HG03060 (cell line): ENCODE results near the gene STRN4.

Source experiments
- ATAC-seq: cut with Tn5 transposase; IDR thresholded peaks from one replicate; pipeline ENCODE4 v1.9.1; 2021; ENCODE audit warnings: low read depth, moderate number of reproducible peaks; ENCODE audit not compliant: unreplicated experiment

STRN4 gene

DNA sequence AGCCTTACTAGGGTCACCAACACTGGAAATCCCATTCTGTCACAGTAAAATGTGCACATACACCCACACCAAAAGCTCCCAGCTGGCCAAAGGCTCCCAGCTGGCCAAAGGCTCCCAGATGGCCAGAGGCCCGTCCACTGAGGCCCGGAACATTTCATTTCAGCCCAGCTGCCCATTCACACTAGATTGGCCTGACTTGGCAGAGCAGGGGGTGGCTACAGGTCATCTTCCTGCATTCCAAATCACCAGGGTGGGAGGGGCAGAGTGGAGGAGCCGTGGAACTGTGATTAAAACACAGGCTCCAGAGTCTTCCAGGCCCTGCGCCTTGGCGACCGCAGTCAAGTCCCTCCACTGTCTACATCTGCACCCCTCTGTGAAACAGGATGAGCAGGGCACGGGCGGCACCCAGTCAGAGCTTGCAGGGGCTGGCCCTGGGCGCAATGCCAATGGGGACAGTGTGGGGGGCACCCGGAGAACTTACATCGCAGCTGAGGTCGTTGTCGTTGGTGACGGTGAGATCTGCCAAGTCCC lies 19.2 kb downstream of the STRN4 start:
- ATAC-seq: no peak

DNA sequence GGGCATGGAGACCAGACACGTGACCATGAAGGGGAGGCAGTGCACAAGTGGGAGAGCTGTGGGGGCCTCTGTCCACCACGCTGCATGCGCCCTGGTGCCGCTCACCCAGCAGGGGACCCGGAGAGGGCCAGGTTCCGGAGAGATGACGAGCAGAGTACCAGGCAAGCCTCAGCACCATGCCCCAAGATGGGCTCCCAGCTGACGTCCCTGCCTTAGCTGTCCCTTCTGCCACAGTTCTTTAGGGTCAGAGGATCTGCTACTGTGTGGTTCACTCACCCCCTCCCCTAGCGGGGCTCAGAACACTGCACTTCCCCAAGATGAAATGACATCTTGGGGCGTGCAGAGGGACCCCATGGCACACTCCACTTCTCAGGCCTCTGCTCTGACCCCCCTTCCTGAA lies 19.7 kb downstream of the STRN4 start:
- ATAC-seq: no peak

DNA sequence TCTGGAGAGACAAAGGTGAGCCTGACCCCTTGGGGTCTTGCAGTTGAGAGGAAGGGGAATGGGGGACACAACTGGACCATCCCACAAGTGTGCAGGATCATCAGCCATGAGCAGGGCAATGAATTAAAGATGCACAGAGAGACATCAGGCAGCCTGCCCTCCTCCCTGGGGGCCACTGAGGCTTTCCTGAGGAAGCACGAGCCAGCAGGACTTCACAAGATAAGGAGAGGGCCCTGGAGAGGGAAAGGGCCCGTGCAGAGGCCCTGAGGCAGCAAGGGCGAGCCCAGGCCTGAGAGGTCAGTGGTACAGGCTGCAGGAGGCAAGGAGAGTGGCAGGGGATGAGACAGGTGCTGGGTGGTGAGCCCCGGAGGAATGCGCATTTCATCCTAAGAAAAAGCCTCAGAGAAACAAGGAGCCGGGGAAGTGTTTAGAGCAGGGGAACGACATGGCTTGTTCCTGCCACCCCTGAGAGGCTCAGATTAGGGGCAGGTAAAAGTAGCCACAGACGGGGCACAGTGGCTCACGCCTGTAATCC lies 20.3 kb downstream of the STRN4 start:
- ATAC-seq: no peak

DNA sequence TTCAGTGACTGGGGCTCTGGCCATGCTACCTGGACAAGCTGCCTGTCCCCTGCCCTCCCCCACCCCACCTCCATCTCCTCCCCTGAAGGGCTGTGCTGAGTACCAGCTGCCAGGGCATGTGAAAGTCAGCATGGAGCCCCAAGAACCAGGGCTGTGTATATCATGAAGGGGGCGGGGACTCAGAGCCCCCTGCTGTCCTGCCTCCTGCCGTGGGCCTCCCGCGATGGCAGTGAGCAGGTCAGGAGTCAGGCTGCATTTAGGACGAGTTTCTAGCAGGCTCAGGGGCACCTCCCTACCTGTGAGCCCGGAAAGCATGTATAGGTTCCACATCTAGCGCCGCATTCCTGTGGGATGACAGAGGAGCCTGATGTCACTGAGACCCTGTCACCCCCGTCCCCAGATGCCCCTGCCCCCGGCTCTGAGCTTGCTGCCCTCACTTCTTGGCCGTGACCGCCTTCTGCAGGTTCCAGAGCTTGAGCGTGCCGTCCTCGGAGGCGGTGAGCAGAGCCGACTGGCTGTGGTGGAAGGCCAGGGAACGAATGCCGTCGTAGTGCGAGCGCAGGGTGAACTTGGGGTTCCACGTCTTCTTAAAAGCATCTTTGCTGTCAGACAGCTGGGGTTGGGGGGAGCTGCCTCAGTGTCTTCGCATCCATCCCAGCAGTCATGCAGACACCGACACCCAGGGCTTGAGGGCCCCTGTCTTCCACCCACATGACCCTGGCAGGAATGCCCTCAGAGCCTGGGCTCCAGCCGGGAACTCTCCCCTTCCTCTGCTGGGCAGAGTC lies 21.0 kb downstream of the STRN4 start:
- no peak for ATAC-seq

DNA sequence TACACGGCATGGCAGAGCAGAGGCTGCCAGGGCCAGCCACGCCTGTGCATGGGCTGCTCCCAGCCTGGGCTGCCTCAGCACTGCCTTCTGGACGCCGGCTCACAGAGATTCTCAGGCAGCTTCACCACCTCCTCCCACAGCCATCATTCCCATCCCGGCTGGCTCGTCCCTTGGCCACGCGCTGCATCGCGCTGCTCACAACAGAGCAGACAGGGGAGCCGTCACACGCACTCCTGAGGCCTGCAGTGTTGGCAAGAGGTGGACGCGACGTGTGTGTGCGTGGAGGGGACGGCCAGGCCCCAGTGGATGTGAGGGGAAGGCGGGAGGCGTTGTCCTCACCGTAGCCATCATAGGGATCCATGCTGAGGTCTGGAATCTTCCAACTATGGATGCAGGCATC lies 21.8 kb downstream of the STRN4 start:
- ATAC-seq: no peak

DNA sequence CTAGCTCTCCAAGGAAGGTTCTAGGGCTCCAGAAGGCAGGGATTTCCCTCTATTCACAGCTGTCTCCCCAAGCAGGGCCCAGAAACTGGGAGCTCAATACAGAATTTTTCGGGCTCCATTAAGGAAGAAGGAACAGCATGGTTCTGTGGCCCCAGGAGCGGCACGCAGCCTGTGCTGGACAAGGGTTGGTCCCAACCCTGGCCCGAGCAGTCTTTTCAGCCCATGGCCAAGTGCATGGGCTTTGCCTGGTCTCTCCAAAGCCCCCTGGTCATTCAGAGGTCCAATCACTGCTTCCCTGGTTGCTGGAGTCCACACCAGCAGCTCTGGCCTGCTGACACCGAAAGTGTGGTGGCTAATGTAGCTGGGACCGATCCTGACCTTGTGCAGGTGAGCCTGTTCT lies 22.8 kb downstream of the STRN4 start:
- ATAC-seq: no peak

DNA sequence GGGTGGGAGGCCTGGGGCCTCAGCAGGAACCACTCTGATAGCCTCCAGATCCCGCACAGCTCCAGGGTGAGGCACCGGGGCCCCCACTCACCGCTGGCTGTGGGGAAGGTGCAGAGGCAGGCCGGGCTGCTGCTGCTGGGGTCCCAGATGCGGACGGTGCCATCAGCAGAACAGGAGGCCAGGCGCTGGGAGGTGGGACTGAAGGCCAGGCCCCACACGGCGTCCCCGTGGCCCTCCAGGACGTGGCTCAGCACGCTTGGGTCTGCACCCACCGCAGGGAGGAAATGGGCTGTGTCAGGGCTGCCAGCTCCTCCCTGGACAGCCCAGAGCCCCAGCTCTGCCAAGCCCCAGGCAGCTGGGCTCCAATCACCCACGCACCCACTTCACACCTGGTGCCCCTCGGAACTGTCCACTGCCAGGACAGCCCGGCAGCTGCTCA lies 23.2 kb downstream of the STRN4 start:
- ATAC-seq: no peak

DNA sequence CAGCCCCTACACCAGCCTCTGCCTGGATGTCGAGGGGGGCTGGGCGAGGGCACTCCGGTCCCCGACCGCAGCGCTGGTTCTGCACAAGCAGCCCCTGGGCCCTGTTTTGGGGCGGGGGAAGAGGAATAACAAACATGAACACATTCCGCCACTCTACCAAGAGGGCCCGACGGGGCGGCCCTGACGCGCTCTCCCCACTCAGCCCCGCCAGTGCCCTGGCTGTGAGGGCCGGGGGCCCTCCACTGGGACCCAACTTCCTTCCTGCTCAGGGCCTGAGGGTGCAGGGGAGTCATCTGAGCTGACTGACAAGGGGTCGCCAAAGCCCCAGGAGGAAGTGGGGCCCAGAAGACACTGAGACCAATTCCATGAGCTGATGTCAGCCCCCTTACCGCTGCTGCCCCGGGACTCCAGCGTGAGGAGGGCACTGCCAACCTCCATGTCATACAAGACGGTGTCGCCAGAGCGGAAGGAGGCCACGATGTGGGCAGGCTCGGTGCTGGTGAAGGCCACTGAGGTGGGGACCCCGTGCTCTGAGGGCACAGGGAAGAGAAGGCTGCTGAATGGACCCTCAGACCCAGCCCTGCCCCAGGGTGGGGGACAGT lies 23.7 kb downstream of the STRN4 start:
- no peak for ATAC-seq

DNA sequence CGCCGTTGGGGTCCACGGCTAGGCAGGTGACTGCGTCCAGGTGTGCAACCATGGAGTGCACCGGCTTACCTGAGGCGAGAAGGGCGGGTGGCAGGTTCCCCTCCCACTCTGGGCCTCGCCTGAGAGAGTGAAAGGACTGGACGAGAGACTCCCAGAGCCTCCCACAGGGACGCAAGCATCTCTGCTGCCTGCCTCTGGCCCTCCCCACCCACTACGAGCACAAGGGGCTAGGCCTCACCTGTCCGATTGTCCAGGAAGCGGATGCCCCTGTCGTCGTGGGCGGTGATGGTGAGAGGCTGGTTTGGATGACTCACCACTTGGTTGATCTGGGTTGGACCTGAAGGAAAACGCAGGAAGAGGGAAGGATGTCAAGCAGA lies 24.3 kb downstream of the STRN4 start:
- no peak for ATAC-seq

DNA sequence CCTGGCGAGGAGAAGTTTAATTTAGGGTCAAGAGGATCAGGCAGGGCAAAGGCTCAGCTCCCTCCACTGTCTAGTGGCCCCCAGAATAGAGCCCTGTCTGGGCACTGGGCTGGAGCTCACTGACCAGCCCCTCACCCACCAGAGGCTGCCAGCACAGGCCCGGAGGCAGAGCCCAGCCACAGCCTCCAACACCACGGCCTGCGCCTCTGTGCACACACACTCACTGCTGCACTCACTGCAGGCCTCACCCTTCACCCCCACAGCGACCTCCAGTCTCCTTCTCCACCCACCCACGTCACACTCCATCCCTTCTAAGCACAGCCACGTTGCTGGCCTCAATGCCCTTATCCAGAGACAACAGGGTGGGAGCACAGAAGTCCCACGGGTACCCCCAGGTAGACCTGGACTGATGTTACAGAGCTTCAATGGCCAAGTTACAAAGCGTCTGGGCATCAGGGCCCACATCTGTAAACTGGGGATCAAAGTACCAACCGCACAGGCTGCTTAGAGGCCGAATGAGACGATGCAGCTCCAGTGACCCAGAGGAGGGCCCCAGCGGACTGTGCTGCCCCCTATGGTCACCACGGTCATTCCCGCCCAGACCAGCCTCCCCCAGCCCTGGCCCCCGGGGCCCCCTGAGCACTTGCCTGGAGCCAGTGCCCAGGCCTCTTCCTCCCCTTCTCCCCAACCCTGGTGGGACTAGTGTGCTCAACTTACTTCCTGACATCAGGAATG lies 24.8 kb downstream of the STRN4 start:
- ATAC-seq: no peak

DNA sequence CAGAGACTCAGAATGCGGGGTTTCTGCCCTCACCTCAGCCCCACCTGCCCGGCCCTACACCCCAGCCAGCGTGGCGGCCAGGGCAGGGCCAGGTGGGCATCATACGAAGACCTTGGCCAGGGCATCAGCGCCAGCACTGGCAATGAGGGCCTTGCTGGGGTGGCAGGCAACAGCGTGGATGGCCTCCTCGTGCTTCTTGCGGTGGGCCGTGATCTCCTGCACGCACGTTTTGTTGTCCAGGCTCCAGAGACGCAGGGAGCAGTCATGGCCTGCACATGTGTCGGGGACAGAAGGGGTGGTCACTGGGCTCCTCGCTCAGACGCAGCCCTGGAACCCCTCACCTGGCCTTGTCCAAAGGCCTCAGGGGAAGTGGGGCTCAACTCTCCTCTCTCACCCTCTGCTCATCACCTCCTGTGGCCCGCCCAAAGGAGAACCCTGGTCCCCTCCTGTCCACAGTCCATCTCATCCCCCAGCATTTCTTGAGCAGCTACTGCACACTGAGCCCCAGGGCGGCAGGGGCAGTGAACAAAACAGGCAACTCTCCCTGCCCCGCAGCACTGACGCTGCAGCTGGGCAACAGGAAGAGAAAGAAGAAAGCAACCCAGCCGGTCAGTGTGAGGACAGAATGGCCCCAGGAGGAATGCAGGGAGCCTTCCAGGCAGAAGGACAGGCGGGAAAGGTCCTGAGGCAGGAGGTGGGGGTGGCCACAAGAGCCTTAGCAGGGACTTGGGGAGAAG lies 25.6 kb downstream of the STRN4 start:
- ATAC-seq: no peak

DNA sequence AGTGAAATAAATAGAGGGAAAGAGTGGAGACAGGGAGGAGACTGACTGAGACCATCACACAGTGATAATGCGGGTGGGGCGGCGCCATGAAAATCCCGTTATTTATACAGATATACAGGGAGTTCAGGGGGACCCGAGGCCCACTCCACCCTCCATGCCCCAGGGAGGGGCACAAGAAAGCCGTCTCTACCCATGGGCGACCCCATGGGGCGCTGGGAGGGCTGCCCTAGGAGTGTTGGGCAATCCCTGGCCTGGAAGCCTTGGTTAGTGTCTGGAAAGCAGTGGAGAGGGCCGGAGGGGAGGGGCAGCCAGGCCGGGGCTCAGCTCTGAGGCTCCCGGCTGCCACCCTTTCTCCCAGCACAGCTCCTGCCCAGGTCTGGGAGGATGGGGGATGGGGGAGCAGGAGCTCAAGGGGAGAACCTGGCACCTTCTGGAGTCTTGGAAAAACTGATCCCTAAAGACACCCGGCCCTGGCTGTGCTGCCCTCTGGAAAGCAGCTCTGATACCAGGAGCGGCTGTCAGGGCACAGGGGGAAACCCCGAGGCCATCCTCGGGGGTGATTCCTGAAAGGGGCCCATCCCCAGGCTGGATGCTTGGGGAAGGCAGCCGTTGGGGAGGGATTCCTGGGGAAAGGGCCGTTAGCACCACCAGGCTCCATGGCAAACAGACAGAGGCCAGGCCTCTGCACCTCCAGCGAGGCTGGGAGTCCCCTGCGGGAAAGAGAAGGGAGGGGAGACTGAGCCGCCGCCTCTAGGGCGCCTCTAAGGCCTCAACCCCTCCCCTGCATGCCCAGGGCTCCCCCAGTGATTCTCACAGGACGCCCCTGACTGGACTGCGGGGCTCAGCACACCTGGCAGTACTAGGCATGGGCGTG lies 26.4 kb downstream of the STRN4 start:
- no peak for ATAC-seq

DNA sequence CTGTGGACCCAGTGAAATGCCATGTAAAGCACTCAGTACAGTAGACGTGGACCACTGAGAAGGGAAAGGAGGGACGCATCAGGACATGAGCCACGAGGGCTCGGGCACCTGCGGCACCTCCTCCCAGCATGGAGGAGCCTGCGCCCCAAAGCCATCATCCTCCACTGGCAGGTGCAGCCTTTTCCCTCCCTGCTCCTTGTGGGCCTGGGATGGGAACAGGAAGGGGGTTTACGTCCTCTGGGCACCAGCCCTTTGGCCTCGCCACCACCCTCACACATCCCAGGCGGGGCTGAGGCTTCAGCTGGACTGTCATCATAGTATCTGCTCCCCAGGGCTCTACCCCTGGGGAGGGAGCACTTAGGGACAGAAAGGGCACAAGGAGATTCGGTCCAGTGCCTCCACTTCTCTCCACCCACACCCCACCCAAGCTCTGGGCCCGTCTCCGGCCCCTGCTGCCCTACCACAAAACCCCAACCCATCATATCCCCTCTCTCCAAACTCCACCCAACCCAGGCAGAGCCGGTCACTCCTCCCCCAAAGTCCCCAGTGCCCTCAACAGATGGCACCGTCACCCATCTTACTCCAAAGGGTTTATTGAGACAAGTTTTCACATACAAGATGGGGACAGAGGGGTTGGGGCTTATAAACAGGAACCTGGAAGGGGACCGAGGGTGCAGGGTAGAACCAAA lies 27.2 kb downstream of the STRN4 start:
- ATAC-seq: no peak

DNA sequence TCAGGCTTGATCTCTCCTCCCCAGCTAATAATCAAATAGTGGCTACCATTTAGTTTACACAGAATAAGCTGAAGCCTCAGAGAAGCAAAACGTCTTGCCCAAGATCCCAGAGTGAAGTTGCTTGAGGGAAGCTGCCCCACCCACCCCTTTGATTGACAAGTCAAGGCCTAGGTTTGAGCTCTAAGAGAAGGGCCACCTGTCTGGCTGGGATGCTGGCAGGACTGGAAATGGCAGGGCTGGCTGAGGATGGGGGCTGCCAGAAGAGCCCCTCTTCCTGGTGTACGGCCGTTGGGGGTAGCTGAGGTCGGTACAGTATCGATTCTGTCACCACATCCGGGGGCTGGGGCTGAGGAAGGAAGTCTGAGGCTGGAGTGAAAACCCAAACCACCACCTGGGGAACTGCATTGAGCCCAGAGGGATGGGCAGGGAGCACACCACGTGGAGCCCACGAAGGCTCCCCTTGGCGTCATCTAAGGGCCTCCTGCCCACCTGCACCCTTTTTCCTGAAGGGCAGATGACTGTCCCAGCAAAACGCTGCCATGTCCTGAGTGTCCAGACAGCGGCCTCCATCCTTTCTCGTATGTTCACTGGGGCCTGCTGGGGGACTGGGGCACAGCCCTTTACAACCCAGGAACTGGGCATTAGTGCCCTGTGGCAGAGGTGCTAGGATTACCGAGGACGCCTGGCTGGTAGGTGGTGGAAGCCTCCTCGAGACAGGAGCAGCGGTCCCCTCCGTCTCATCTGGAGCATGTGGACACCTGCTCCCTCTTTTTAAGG lies 27.9 kb downstream of the STRN4 start:
- no peak for ATAC-seq

DNA sequence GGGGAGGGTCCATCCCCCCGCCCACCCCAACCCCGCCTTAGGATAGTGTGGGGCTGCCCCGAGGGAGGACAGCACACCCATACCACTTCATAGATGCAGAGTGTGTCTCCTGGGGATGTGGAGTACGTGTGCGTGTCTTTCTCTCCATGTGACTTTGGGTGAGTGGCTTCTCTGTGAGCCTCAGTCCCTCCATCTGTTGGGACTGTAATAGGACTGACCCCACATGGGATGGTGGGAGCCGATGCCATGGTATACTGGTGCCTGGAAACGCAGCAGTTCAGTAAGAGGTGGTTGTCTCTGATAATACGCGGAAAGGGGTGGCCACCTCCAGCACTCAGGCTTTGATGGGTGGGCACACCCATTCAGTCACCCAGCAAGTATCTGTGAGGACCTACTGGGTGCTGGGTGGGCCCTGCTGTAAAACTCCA lies 28.5 kb downstream of the STRN4 start:
- no peak for ATAC-seq

DNA sequence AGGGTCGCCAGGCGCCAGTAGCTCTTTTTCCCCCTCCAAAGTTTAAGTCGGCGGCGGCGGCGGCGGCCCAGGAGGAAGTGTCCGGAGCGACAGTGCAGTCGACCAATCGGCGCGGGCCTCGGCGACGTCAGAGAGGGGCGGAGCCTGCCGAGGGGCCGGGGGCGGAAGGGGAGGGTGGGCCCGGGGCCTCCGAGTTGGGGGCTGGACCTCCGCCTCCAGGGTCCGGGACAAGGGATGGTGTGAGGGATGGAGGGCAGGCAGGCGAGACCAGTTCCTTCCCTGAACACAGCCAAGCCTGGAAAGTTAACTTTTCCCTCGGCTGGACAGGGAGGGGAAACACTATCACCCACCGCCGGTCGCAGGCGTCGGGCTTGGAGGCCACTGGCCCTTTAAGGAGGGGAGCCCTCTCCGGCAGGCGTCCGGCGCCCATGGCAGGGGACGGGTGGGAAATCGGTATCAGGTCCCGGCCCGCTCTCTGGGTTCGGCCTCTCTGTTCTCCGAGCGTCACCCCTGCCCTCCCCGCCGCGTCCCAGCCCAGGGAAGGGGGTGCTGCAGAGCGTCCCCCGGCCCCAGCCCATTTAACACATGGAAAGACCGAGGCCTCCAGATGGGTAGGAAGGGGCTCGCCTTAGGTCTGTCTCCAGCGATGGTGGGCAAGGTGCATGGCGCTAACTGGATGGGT lies 29.1 kb downstream of the STRN4 start, which contains the start of gene PRKD2:
Gene PRKD2, minus strand, starts transcription at position 81 of the 682 bp plus-strand sequence. CDS start 744 bp downstream, outside the sequence.
- ATAC-seq: no peak

DNA sequence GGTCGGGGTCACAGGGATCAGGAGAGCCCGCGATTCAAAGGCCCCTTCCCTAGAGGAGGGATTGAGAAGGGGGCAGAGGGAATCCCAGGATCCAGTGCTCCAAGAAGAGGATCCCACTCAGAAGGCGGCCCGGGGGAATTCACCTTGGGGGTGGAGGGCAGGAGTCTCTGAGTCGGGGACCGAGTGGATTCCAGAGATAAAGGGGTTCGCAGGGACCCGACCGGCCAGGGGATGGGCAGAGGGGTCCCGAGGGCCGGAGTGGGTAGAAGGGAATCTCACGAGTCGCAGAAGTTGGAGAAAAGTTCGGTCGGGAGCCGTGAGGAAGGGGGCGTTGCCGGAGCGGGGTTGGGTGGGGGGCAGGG lies 29.6 kb downstream of the STRN4 start:
- ATAC-seq: no peak
